Stimulated activated CD4-positive, alpha-beta T cell treated with anti-CD3 and anti-CD28 coated beads, Interleukin-15, amount 100 ng/mL, for 24 hours (primary cell): ENCODE data around the gene STK17A.

Source experiments
- DNase-seq: peaks from one replicate; pipeline ENCODE4 v3.0.0-alpha.2; 2020

The STK17A gene

GRCh38 chr7:43582503-43583423 is at the start of gene STK17A:
Gene STK17A (plus strand): TSS chr7:43583108. CDS start chr7:43583244, 136 bp downstream.
- DNase-seq = peak; percentile 92

GRCh38 chr7:43533801-43534479 is 49.0 kb upstream of the STK17A start:
- DNase-seq = no peak

- no peak for DNase-seq
Measured at GRCh38 chr7:43535031-43535451, 47.9 kb upstream of the STK17A start.

DNA sequence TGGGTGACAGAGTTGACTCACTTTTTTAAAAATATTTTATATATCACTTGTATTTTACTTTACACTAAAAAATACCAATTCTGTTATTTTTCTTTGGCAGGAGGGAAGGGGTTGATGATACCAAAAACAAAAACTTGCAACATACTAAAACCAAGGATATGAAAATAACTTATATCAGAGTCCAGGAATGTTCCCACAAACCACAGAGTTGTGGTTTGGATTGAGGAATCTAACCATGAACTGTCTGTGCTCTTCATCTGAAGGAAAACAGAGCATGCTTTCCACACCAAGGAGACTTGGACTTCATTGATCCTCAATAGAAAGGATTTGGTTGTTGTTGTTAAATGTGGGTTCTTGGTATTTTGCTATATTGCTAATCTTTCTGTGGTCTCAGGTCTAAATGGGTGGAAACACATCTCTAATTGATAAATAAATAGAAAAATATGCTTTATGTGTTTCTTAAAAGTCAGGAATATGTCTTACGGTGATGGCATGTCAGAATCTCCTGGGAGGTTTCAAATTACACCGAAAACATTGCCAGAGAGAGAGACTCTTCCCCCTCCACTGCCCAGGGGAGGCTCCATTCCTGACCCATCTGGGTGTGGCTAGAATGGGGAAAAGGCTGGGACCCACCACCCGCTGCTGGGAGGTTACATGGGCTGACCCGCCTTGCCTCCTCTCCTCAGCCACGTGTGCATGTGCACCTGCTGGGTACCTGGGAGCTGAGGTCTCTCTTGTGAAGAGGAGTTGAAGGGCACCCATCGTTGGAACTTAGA is 46.9 kb upstream of the STK17A start:
- no peak for DNase-seq

DNA sequence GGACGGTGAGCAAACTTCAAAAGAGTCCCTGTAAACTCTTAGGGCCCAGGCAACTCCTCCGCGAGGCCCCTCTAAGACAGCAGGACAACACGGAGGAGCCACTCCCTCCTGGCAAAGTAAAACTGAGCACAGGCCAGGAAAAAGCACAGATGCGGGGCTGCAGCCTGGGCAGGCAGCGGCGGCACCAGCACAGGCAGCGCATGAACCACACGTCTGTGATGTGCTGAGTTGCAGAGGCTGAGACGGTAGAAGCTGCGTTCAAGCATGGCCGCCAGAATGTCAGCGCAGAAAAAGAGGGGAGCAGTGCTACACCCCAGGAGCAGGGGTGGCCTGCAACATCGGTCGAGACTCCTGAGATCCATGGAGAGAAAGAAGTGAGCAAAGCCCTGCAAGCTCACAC is 46.1 kb upstream of the STK17A start:
- DNase-seq = no peak

DNA sequence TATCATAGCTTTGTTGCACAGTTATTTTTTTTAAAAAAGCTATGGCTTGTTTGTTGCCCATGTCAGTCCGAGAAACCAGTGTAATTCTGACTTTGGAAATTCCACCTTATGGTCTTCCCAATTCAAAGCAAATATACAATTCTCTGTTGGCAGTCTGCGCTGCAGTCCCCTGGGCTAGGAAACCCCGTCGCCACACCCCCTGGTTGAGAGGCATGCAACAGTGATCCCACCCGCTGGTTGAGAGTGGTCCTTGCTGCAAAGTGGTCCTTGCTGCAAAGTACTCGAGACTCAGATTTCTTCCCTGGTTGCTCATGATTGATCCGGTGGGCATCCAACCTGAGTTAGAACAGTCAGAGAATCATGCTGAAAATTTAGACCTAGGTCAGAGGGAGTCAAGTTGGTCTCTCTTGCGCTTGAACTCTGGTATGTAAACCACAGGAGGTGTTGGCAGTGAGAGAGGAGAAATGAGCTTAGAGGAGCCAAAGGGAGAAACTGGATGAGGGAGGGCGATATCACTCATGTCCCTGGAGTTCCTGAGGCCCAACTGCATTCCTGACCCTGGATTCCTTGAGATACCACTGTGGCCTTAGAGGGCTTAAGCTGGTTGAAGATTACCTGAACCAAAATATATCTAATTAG is 45.0 kb upstream of the STK17A start:
- no peak for DNase-seq

- DNase-seq = no peak
Measured at GRCh38 chr7:43538404-43538771, 44.5 kb upstream of the STK17A start.

DNA sequence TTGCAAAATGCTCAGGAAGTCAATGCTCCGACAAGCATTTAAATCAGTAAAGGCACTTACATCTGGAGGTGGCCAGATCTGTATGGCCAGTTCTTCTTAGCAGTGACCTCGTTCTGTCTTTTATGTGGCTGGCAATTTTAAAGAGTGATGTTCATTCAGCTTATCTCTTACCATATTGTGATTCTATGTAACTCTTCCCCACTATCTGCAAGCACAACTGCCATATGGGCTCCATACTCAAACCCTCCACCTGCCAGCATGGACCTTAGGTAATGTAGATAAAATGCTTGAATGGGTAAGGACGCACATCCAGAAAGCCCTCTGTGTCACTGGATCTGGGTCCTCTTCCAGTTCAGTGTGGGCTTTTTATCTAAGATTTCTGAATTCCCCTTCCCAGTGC is 42.4 kb upstream of the STK17A start:
- DNase-seq = no peak

GRCh38 chr7:43542716-43543115 is 40.2 kb upstream of the STK17A start:
- no peak for DNase-seq

DNA sequence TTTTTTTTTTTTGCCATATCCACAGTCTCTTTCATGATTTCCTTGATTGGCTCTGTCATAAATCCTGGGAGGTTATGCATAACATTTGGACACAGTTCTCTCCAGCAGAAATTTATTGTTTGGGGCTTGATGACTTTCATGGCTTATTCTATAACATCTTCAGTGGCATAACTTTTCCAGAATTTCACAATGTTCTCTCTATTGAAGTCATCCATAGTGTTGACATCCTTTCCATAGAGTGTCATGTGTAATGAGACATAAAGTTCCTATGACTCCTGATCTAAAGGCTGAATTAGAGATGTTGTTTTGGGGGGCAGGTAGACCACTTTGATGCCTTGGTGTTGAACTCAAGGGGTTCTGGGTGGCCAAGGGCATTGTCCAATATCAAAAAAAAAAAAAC is 36.7 kb upstream of the STK17A start:
- DNase-seq = no peak

- DNase-seq = no peak
Measured at GRCh38 chr7:43550427-43550826, 32.5 kb upstream of the STK17A start.

- DNase-seq = no peak
Measured at GRCh38 chr7:43552122-43552521, 30.8 kb upstream of the STK17A start.

- DNase-seq = no peak
Measured at GRCh38 chr7:43553999-43554398, 28.9 kb upstream of the STK17A start.

DNA sequence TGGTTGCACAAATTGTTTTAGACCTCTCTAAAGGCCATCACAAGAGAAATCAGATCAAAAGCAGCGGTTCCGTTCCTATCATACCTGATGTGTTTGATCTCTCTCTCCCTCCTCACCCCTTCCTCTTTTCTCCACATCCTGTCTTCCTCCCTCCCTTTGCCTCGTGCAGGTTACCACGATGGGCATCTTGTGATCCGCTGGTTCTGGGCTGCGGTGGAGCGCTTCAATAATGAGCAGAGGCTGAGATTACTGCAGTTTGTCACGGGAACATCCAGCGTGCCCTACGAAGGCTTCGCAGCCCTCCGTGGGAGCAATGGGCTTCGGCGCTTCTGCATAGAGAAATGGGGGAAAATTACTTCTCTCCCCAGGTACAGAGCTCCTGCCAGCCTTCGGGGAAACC is 28.5 kb upstream of the STK17A start:
- peak; percentile 11 for DNase-seq

DNA sequence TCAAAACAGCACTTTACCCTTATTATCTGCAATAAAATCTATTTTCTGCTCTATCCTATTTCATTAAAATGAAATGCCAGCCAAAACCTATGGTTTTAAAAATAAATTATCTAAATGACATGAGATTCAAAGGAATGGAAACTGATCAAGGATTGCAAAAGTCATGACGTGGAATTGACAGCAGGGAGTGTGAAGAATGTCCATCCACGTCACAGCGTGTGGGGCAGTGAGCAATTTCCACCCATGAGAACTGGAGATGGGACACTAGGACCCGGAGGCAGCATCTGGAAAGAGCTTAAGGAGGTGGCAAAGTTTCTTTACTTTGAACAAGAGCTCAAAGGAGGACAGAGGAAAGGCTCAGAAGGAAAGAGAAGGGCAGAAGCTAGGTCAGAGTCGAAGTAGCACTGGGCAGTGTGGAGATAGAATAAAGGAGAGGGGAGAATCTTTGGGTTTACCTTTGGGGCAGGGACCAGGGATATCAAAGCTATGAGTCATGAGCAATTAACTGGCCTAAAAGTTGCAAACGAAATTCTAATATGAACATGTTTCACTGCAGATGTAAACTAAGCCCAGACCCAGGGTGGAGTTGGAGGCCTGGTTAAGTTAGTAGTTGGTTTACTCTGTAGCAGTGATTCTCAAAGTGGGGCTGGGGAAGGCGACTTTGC is 24.9 kb upstream of the STK17A start:
- DNase-seq = no peak

- DNase-seq = no peak
Measured at GRCh38 chr7:43559171-43559945, 23.6 kb upstream of the STK17A start.

GRCh38 chr7:43559946-43560335 is 23.0 kb upstream of the STK17A start:
- no peak for DNase-seq

GRCh38 chr7:43560742-43561330 is 22.1 kb upstream of the STK17A start:
- no peak for DNase-seq

DNA sequence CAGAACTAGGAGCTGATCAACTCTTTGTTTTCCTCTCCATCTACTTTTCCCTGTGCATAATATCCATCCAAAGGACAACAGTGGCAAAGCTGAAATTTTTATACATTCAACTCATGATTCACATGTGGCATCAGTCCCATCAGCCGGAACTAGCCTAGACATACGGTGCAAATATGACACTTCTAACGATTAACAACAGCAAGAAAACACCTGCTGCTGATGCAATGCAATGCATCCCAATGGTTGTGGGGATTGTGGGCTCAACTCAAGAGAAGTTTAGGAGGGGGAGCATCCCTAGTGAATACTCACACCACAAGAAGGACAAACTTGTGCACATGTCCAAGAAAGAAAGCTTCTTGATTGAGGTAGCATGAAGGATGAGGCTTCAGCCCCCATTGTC is 20.5 kb upstream of the STK17A start:
- no peak for DNase-seq

DNA sequence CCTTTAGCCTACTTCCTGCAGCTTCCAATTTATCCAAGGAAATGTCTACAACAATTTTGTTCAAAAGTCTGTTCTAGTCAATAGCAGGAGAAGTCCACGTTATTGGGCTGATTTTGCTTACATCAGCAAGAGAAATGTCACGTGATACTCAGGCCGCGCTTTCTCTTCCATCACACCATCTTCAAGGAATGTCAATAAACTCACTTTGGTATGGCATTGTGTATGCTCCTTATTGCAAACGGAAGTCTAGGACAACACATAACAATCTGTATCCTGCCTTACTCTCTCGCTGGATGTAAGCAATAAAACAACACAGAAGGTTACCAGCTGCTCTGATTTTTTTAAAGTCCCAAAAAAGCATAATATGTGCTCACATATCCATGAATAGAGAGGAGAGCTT is 17.1 kb upstream of the STK17A start:
- no peak for DNase-seq

- no peak for DNase-seq
Measured at GRCh38 chr7:43568529-43568928, 14.4 kb upstream of the STK17A start.
